Right atrium auricular region (tissue), 2 donors: ENCODE data around the gene GPR25. TPM values are rescaled to one million over a fixed set of nuclear protein-coding genes. Genes with fewer than 3 reads are reported as not detected.

Experiments used
- DNase-seq: peaks from one replicate; pipeline ENCODE4 v3.0.0-alpha.2; 2019; ENCODE audit warnings: low spot score
- H3K27ac ChIP-seq, 2 donors: fragments of 200-600 bp; sonication (generic); 1 replicate in 1 of 2; 2 replicates in 1 of 2; pipeline ENCODE4 v1.5.1; 2016 to 2019
- H3K27me3 ChIP-seq, 2 donors: fragments of 200-600 bp; sonication (generic); one replicate each; pipeline versions ENCODE4 v1.5.1 to v1.6.0; 2017 to 2019
- H3K36me3 ChIP-seq: fragments of 200-600 bp; sonication (generic); one replicate; pipeline ENCODE4 v1.5.1; 2016
- H3K4me1 ChIP-seq, 2 donors: fragments of 200-600 bp; sonication (generic); one replicate each; pipeline versions ENCODE4 v1.5.1 to v1.6.0; 2017 to 2019
- H3K4me3 ChIP-seq, 2 donors: fragments of 200-600 bp; sonication (generic); 1 replicate in 1 of 2; 2 replicates in 1 of 2; pipeline ENCODE4 v1.5.1; 2017 to 2019; ENCODE audit warnings: mild to moderate bottlenecking in 1 of 2, moderate library complexity in 1 of 2
- H3K9me3 ChIP-seq, 2 donors: fragments of 200-600 bp; sonication (generic); one replicate each; pipeline ENCODE4 v1.5.1; 2019
- total RNA-seq, 2 donors: library from RNA; depleted of rRNA; stranded (reverse); fragments of >200 nt; gene quantifications; one replicate each; pipeline ENCODE4 v1.1.0, GENCODE V29; 2016
- TF ChIP-seq, protein P1 (sequence below), 2 donors: fragments of 200-600 bp; sonication (generic); IDR thresholded peaks; one replicate each; pipeline ENCODE4 v1.5.1; 2019; ENCODE audit warnings: antibody characterized with exemption in 2 of 2

GPR25 gene
- total RNA-seq, 2 donors from 2014 or later = not detected

DNA sequence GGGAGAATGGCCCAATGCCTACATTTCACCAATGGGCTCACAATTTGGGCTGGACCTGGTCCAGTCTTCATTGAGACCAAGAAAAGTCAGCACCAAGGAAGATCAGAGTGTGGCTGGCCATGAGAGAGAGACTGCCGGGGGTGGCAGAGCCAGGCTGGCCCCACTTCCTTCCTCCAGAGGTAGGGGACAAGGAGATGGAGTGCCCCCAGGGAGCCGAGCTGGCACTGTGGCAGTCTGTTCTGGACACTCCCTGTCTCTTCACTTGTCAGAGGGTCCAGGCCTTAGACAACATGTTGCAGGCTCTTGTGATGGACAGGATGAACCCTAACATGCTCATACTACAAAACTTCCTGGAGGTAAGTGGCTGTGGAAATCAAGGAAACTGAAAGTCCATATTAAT, 49.6 kb downstream of the GPR25 start:
- H3K27ac ChIP-seq = no peak overlapping the region
- DNase-seq = no peak
- H3K4me1 ChIP-seq = no peaks in the 10 kb centered on the region
- H3K36me3 ChIP-seq = no peaks in the 10 kb centered on the region
- H3K27me3 ChIP-seq = no peaks in the 10 kb centered on the region
- TF ChIP-seq, protein P1, sequence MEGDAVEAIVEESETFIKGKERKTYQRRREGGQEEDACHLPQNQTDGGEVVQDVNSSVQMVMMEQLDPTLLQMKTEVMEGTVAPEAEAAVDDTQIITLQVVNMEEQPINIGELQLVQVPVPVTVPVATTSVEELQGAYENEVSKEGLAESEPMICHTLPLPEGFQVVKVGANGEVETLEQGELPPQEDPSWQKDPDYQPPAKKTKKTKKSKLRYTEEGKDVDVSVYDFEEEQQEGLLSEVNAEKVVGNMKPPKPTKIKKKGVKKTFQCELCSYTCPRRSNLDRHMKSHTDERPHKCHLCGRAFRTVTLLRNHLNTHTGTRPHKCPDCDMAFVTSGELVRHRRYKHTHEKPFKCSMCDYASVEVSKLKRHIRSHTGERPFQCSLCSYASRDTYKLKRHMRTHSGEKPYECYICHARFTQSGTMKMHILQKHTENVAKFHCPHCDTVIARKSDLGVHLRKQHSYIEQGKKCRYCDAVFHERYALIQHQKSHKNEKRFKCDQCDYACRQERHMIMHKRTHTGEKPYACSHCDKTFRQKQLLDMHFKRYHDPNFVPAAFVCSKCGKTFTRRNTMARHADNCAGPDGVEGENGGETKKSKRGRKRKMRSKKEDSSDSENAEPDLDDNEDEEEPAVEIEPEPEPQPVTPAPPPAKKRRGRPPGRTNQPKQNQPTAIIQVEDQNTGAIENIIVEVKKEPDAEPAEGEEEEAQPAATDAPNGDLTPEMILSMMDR (IDR thresholded peaks at IDR 0.05) = no peak
- H3K9me3 ChIP-seq = no peaks in the 10 kb centered on the region
- no peak overlapping the region for H3K4me3 ChIP-seq

DNA sequence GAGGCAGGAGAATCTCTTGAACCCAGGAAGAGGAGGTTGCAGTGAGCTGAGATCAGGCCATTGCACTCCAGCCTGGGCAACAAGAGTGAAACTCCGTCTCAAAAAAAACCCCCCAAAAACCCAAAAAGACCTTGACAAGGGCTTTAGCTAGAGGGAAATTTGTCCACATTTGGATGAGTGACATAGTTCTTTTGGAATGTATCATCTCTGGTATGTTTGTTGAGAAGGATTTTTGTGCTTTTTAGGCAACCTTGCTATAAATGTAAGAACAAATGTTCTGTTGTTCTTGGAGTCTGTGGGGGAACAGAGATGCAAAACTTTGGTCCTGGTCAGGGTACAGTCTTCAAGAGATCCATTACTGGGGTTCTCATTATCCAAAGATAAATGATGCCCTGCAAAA, 50.8 kb downstream of the GPR25 start:
- H3K4me3 ChIP-seq = no peak overlapping the region
- no peaks in the 10 kb centered on the region for H3K36me3 ChIP-seq
- no peak overlapping the region for H3K27ac ChIP-seq
- H3K4me1 ChIP-seq = no peaks in the 10 kb centered on the region
- TF ChIP-seq, protein P1 (IDR thresholded peaks at IDR 0.05) = no peak
- H3K9me3 ChIP-seq = no peaks in the 10 kb centered on the region
- no peaks in the 10 kb centered on the region for H3K27me3 ChIP-seq
- no peak for DNase-seq

Other genes starting within 250 kb of the GPR25 start
- gene DDX59, start 203.1 kb upstream of the GPR25 start, total RNA-seq = 10 to 100 TPM; 13.4 to 21.5 TPM
- gene CAMSAP2, start 134.1 kb upstream of the GPR25 start, total RNA-seq = 10 to 100 TPM; 34.6 to 36.4 TPM
- not detected for gene INAVA, start 21.9 kb downstream of the GPR25 start, total RNA-seq
- gene KIF21B, start 150.7 kb downstream of the GPR25 start, total RNA-seq = 1 to 10 TPM in 1 of 2 donors, under 1 TPM in 1; 0.48 to 1.5 TPM
- gene CACNA1S, start 239.4 kb downstream of the GPR25 start, total RNA-seq = not detected